GM21515 (cell line): ENCODE measurements around the gene TNFAIP8L1.
"Not testable (repeated sequence)": the region's sequence is repeated elsewhere in the genome, so short reads cannot be mapped to it uniquely, and the experiment has no call there.

Experiments
- ATAC-seq: cut with Tn5 transposase; IDR thresholded peaks from one replicate; pipeline ENCODE4 v1.9.1; 2021; ENCODE audit not compliant: unreplicated experiment

The TNFAIP8L1 gene

DNA sequence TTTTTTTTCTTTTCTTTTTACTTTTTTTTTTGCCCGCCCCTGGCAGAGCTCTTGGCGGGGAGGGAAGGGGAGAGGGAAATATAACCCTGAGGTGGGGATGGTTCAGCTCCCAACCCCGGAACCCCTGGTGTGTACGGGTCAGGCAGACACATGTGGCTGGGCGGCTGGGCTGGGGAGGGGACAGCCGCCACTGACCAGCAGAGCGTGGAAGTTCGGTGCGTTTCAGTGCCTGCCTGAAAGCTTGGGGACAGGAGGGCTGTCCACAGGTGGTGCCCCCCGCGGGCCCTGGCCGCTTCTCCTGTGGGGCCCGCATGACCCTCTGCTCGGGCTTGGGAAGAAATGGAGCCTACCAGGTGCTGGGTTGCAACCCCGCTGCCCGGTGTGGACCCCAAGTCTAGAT is 36.0 kb downstream of the TNFAIP8L1 start:
- ATAC-seq = no peak

DNA sequence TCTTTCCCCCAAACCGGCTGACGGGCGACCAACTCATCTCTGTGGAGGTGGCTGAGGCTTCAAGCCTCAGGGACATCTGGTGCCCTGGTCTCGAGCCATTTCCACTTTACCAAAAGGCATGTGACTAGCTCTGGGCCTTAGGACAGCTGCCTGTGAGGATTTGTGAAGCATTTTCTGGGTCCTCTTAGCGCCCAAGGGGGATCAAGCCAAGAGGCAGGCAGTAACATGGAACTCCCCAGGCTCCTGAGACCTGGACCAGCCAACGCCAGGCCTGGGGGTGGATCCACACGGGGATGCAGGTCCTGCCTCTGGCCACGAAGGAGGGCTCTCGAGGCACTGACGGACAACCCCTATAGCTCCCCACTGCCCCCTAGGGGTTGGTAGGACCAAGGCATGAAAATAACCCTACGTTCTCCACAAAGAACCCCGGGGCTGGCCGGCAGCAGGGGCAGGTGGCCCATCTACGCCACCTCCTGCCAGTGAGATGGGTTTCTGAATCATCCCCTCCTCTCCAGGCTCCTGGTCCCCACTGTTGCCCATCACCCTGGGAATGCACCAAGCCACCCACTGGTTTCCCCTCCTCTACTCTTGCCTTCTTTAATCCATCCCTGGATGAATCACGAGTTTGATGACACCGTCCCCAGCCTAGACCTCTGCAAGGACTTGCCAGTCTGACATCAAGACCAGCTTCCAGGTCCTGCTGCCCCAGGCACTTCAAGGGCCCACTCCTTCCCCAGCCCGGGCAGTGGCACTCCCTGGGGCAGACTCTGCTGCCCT is 37.8 kb downstream of the TNFAIP8L1 start:
- no peak for ATAC-seq

DNA sequence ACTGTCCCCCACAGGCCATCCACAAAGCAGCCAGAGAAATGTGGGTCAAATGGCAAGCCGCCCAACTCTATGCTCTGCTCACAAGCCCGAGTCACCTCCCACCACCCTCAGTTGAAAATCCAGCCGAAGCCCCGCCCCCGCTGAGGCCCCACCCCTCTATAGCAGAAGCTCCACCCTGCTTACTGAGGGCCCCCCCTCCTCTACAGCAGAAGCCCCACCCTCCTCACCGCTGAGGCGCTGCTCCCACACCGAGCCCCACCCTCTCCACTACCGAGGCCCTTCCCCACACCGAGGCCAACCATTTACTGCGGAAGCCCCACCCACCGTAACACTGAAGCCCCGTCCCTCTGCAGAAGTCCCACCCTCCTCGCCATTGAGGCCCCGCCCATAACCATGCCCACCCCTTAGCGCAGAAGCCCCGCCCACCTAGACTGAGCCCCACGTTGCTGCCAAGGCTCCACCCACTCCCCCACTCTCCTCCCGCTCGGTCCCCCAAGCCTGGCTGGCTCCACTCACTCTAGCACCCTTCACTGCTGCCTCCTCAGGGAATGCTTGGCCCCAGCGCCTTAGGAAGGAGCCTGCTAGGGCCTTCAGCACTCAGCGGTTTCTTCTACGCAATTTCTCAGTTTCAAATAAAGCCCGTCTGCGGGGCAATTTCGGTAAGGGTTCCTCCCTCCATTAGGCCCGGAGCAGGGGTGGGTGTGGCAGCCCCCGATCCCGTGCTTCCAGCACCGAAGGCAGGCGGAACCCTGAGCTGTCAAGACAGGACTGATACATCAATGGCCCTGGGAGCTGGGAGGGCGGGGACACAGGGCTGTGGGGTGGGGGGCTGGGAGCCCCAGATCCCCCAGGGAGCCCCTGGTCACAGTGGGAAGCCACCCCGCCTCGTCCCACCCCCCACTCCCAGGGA is 39.8 kb downstream of the TNFAIP8L1 start:
- ATAC-seq = no peak

DNA sequence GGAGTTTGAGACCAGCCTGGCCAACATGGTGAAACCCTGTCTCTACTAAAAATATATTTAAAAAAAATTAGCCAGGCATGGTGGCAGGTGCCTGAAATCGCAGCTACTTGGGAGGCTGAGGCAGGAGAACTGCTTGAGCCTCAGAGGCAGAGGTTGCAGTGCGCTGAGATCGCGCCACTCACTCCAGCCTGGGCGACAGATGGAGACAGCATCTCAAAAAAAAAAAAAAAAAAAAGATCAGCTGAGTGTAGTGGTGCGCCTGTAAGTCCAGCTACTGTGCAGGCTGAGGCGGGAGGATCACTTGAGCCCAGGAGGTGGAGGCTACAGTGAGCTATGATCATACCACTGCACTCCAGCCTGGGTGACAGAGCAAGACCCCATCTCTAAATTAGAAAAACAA is 40.7 kb downstream of the TNFAIP8L1 start:
- not testable (repeated sequence) for ATAC-seq

DNA sequence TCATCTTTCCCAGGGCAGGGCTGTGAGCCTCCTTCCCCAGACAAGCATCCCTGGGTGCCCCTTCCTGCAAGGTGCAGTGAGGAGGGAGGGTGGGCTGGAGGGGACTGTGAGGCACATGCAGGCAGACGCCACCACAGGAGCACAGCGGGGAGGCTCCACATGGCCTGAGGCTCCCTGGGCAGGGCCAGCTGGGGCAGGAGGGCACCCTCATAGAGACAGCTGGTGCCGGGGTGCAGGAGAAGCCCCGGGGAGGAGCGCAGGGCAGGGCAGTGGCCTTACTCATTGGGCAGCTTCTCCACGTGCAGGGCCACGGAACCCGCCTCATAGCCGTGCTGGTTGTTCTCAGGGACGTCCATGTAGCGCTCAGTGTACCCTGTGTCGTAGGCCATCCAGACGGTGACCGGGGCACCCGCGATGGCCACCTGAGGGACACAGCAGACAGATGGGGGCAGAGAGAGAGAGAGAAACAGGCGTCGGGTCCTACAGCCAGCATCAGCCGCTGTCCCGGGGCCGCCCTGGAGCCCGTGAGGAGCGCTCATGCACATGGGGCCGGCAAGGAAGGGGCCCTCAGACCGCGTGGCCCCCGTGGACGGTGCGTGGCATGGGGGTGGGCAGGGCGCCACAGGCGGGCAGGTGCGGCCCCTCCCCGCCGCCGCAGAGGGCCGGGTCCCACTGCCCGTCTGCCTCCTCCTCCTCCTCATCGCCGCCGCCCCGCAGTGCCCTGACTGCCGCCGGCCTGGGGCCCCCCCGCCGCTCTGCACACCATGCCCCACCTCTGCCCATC is 43.3 kb downstream of the TNFAIP8L1 start:
- no peak for ATAC-seq

DNA sequence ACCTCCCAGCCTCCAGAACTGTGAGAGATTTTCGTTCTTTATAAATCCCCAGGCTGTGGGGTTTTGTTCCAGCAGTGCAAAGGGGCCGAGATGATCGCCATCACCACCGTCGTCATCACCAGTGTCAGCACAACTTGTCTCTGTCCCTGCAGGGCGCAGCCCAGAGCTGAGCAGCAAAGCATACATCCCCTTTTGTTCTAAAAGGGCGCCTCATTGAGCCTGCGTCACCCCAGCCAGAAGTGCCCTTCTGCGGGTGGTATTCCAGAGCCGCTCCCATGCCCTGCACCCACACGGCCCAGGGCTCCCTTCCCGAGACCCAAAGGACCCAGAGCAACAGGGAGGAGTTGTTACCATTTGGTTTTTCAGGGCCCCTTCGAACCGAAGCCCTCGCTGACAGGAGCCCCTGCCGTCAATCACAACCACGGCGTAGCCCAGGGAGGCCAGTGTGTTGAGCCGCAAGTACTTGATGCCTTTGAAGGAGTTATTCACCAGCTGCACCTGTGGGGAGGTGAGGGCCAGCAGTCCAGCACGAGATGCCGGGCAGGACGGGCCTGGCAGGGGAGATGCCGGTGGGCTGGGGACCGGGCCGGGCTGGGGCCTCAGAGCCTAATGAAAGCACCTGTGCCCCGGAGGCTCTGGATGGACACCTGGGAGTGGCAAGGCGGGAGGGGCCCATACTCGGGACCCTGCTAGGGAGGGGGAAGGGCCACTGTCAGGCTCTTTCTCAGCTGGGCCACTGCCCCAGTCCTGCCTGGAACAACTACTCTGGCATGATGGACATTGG is 45.2 kb downstream of the TNFAIP8L1 start:
- ATAC-seq = no peak

DNA sequence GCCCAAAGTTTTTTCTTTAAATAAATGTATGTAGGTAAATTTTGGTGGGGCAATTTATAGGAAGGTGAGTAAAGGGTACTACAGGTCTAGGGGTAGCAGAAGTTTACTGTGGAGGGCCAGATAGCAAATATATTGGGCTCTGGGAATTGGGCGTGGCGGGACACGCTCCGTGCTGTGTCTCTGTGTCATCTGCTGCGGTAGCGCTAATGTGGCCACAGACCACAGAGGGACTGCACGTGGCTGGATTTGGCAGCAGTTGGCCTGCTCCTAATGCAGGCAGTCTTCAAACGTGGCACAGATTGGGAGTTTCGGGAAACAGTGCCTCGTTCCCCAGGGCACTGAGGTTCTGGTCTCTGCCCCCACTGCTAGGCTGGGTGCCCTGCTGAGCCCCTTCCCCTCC is 47.4 kb downstream of the TNFAIP8L1 start:
- no peak for ATAC-seq

DNA sequence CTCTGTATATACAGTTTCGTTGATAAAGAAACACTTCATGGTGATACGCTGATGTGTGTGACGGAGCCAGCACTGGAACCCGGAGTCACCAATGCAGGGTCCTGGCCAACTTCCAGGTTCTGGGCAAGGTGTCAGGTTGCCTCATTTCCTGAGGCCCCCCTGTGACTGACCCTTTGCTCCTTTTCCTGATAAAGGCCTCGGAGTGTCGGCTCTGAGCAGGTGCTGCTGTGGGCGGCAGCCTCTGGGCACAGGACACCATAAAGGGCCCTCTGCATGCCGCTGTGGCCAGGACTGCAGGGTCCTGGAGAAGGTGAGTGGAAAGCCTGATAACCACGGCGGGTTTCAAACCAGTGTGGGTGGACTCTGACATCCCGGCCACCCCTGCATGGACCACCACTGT is 48.1 kb downstream of the TNFAIP8L1 start:
- ATAC-seq = no peak

DNA sequence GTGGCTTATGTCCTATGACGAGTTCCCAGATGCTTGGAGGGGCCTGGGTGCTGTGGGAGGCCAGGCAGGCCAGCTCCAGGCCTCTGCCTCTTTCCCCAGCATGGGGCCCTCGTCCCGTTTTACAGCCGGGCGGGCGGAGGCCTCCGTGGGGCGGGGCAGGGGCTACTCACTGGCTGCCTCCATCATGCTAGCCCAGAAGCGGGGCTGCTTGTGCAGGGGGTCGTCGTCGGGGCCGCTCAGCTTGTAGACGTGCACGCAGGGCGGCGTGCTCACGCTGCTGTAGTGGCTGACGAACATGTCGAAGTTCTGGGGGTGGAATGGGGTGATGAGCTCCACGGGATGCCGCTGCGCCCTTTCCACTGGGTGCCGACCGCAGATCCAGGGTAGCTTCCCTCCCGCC is 49.3 kb downstream of the TNFAIP8L1 start:
- ATAC-seq = no peak

DNA sequence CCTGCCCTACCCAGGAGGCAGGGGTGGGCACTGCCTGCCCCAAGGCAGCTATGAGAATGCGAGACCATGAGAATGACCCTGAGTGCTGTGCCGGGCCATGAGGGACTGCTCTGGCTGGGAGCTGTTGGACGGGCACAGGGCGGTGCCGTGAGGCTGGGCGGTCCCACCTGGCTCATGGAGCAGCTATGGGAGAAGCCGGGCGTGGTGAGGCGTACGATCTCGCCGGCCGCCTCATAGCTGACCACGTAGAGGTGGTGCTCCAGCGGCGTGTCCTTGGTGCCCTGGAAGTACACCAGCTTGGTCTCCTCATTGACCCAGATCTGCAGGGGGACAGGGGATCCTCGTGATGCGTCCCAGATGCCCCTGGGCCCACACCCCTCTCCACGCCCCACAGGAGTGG is 50.1 kb downstream of the TNFAIP8L1 start:
- no peak for ATAC-seq

DNA sequence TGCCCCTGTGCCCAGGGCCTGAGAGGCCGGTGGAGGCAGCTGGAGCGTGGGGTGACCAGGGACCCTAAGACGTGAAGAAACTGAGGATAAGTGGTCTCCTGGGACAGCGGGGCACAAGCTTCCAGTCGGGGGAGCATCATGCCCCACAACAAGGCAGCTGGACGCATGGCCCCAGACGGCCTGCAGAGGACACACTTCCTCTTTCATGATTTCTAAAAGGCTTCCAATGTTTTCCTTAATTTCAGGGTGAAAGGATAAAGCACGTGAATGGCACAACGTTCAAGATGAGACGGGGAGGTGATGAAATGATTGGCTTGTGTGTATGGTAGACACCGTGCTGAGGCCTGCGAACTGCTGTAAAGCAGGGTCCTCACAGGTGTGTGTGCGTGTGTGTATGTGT is 51.0 kb downstream of the TNFAIP8L1 start:
- ATAC-seq = no peak

DNA sequence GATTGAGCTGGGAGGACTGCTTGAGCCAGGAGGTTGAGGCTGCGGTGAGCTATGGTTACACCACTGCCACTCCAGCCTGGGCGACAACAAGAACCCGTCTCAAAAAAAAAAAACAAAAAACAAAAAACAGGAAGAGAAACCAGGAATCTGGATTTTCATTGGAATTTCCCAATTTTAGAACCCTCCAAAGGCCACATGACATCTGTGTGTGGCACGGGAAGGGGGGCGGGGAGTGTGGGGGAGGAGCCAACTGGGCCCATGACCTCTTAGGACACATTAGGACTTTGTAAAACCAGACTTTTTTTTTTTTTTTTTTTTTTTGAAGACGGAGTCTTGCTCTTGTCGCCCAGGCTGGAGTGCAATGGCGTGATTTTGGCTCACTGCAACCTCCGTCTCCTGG is 52.1 kb downstream of the TNFAIP8L1 start:
- ATAC-seq = no peak

DNA sequence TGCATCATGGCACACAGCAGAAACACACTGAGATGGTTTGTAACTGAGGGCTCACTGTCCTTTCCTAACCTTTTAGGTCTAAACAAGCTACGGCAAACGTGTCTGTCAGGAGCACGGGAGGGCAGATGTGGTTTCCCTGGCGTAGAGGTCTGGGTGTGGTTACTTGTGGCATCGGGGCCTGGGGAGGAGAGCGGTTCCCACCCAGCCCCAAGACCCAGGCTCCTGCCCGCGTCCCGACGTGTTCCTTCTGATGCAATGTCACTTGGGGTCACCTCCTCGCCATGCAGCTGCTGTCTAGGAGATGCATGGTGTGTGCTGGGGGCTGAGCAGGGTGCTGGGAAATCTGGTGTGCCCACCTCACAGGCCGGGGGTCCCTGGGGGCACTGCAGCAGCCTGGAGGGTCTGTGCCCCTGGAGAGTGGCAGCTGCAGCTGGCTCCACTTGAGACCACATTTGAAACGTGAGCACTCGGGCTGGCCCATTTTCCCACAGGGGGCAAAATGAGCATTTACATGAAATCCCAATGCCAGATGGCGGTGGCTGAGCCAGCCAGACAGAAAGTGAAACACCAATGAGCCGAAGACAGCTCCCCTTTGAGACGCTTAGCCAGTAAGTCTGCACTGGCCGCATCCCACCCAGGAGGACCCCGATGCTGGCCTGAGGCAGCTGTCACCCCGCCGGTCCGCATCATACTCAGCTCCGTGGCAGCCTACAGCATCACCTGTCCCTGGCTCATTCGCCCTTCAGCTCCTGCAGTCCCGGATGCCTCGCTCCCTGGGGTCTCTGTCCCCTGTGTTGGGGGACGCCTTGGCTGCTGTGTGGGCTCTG is 53.1 kb downstream of the TNFAIP8L1 start:
- ATAC-seq = no peak

DNA sequence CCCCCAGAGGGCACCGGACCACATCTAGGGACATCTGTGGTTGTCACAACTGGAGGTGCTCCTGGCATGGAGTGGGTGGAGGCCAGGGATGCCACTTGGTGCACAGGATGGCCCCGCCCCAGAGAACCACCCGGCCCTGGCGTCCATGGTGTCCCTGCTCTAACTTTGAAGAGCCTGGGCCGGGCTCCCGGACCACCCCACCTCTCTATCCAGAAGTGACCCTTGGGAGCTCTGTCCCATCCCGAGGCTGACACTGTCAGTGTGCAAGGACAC is 53.7 kb downstream of the TNFAIP8L1 start:
- no peak for ATAC-seq

DNA sequence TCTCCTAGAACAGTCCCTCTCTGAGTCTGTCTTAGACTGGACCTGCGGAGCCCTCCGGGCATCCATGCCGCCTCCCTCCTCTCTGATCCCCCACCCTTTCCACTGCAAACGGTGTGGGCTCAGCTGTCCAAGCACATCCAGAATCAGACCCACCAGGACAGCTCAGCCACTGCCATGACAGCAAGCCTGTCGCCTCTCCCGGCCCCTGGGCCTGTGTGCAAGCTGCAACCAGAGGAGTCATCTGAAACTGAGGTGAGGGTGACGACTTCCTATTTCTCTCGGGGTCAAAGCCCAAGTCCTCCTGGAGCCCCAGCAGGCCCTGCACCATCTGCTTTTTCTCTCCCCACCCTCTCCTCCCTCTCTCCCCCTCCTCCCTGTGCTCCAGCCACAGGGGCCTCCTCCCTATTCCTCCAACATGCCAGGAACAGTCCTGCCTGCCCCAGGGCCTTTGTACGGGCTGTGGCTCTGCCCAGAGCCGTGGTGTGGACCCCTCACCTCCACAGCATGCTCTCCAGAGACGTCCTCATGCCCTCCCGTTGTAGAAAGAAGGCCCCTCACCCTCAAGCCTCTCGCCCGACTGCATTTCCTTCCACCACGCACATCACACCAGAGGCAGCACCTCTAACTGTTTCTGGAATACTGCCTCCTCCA is 54.3 kb downstream of the TNFAIP8L1 start:
- no peak for ATAC-seq

DNA sequence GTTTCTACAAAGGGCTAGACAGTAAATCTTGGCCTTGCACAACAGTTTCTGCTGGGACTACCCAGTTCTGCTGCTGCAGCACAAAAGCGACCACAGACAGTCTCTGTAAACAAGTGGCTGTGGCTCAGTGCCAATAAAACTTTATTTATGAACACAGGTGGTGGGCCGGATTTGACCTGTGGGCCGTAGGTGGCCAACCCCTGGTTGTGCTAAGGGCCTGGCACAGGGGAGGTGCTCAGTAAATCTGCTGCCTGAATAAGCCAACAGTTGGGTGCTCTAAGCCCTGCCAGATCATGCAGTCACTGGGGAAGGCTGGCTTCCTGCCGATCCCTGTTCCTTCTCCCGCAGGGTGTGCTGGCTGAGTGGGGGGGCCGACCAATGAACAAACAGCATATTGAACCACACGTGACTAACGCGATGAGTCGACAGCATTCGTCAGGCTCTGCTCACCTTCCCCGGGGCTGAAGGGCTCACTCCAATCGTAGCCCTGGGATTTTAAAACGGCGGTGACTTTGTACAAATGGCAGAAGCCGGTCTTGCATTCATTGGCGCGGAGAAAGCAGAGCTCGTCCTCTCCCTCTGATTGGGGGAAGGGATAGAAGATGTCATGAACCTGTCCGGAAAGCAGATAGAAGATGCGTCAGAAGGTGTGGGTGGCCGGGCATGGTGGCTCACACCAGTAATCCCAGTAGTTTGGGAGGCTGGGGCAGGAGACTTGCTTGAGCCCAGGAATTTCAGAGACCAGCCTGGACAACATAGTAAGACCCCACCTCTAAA is 55.1 kb downstream of the TNFAIP8L1 start:
- no peak for ATAC-seq

DNA sequence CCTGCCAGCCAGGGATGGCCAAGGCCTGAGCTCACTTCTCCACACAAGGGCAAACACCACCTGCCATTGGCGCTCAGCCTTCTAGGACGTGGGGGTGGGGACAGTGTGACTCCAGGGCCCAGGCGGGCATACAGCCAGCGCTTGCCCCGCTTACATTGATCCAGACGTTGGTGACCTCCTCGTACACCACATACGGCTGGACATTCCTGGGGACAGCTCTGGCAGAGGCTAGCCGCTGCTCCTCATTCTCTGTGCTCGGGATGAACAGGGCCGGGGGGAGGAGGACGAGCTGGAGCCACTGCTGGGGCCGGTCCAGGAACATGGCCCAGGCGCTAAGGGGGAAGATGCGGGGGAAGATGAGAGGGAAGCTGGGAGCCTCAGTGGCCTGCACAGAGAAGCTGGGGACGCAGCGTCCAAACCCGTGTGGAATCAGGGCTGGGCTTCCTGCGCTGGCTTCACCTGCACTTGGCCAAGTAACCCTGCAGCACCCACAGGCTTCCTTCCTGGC is 56.0 kb downstream of the TNFAIP8L1 start:
- ATAC-seq = no peak

DNA sequence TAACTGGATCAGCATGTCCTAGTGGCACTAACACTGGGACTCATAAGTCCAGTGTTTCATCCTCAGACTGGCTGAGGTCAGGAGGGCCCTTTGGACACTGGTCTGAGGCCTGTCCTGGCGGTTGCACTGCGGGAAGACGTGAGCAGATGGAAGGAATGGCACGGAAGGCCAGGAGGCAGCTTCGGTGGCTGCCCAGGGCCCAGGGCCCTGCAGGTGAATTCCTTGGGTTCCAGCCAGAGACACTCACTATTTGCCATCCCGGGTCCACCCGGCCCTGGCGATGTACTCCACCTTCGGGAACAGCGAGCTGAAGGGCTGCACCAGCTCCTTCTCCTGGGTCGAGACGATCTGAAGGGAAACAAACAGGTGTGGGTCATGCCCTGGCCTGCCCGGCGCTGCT is 58.0 kb downstream of the TNFAIP8L1 start:
- ATAC-seq = no peak
